K562 (cell line): ENCODE measurements around the gene COL4A1. TPM values are rescaled to one million over a fixed set of nuclear protein-coding genes. Genes with fewer than 3 reads are reported as not detected.
A peak's percentile ranks its signal among the peaks of the same experiment; 100 is the strongest.

Experiments used
- ATAC-seq: fragments of 200-7000 bp; cut with Tn5 transposase; 3 replicates; pipeline ENCODE4 v1.9.1; 2020; ENCODE audit warnings: moderate library complexity
- BruUV-seq: library from RNA; stranded (reverse); fragments of 400-500 nt; replicated peaks from 2 replicates; lab custom pipeline; 2021; lab: Mats Ljungman, UMichigan
- CTCF ChIA-PET: fragments of 300-600 bp; formaldehyde crosslinking; extraction: SDS; loops from one replicate; lab custom pipeline; 2021; ENCODE audit warnings: low intra/inter-chr PET ratio; lab: Yijun Ruan, JAX
- POLR2A ChIA-PET: fragments of 300-600, 350-650 bp; sonication (Branson Sonifier 250); formaldehyde crosslinking; extraction: SDS; loops from one replicate; lab custom pipeline; 2021; ENCODE audit warnings: antibody characterized with exemption, inconsistent platforms; lab: Yijun Ruan, JAX
- DNase-seq, 4 experiments: peaks; one replicate each; pipeline versions ENCODE4 v3.0.0 to v3.0.0-alpha.2; 2011 to 2018; ENCODE audit warnings: low spot score in 3 of 4, mixed read lengths in 3 of 4; ENCODE audit errors: extremely low read depth in 1 of 4
- FAIRE-seq: peaks from 2 replicates; lab custom pipeline; 2011; peaks lifted over from hg19 to GRCh38; lab: Jason Lieb, UNC
- H2AFZ ChIP-seq: 2 replicates; pipeline ENCODE4 v1.6.0; 2011; ENCODE audit warnings: low read depth, low read length, control low read depth, inconsistent platforms
- H3K27ac ChIP-seq: fragments of 200-600 bp; 3 replicates; pipeline ENCODE4 v1.8.0; 2011; ENCODE audit warnings: low read depth, mild to moderate bottlenecking, control low read depth, inconsistent platforms, low read length, moderate library complexity, mixed read lengths; ENCODE audit errors: extremely low read depth
- H3K27me3 ChIP-seq, 2 experiments: fragments of 300-600 bp in 1 of 2; 2 replicates in 1 of 2; 3 replicates in 1 of 2; pipeline versions ENCODE4 v1.6.0 to v1.8.0; 2011; ENCODE audit warnings: inconsistent platforms in 2 of 2, low read length in 2 of 2, mild to moderate bottlenecking in 1 of 2, mixed read lengths in 1 of 2, moderate library complexity in 1 of 2; ENCODE audit not compliant: control insufficient read depth in 2 of 2, insufficient read depth in 2 of 2
- H3K36me3 ChIP-seq: fragments of 300-600 bp; 3 replicates; pipeline ENCODE4 v1.8.0; 2011; ENCODE audit warnings: mild to moderate bottlenecking, low read length, inconsistent platforms; ENCODE audit not compliant: control insufficient read depth, insufficient read depth
- H3K4me1 ChIP-seq, 2 experiments: fragments of 200-600 bp in 1 of 2; replicated peaks in 1 of 2; 2 replicates in 1 of 2; 3 replicates in 1 of 2; pipeline versions ENCODE4 v1.5.1 to v1.8.0; 2011; ENCODE audit warnings: inconsistent platforms in 2 of 2, low read length in 2 of 2, mild to moderate bottlenecking in 1 of 2, mixed read lengths in 1 of 2, moderate library complexity in 1 of 2; ENCODE audit not compliant: control insufficient read depth in 2 of 2, insufficient read depth in 2 of 2
- H3K4me2 ChIP-seq: 2 replicates; pipeline ENCODE4 v1.6.1; 2011; ENCODE audit warnings: low read length, control low read depth, inconsistent platforms, mixed read lengths; ENCODE audit not compliant: insufficient read depth
- H3K4me3 ChIP-seq: fragments of 200-600 bp; sonication (generic), shearing (Covaris generic); 2 replicates; pipeline ENCODE4 v1.5.1; 2016; ENCODE audit warnings: control low read depth, inconsistent platforms
- H3K79me2 ChIP-seq: fragments of 200-600 bp; 3 replicates; pipeline ENCODE4 v1.8.0; 2011; ENCODE audit warnings: low read length, inconsistent platforms; ENCODE audit not compliant: control insufficient read depth, insufficient read depth
- H3K9ac ChIP-seq, 2 experiments: 2 replicates each; pipeline versions ENCODE4 v1.6.0 to v1.6.1; 2011; ENCODE audit warnings: low read depth in 2 of 2, low read length in 2 of 2, control low read depth in 1 of 2, inconsistent platforms in 1 of 2, mild to moderate bottlenecking in 1 of 2, mixed read lengths in 1 of 2; ENCODE audit not compliant: insufficient read depth in 1 of 2
- H3K9me1 ChIP-seq: one replicate; pipeline ENCODE4 v1.6.0; 2011; ENCODE audit warnings: inconsistent platforms, mild to moderate bottlenecking, low read length, moderate library complexity; ENCODE audit not compliant: control insufficient read depth, insufficient read depth
- H3K9me3 ChIP-seq: replicated peaks from 2 replicates; pipeline ENCODE4 v1.5.1; 2011; ENCODE audit warnings: low read depth, low read length, inconsistent platforms; ENCODE audit not compliant: control insufficient read depth, insufficient read depth
- H4K20me1 ChIP-seq: replicated peaks from 2 replicates; pipeline ENCODE4 v1.6.1; 2011; ENCODE audit warnings: low read length, inconsistent platforms, mixed read lengths; ENCODE audit not compliant: control insufficient read depth, insufficient read depth
- CBFA2T3 ChIP-seq: fragments of 450-650 bp; IDR thresholded peaks from 2 replicates; pipeline ENCODE4 v1.6.1; 2017
- CEBPG ChIP-seq, 3 experiments: fragments of 200-800 bp in 1 of 3; sonication (Bioruptor generic) in 1 of 3; sonication (generic) in 1 of 3; formaldehyde crosslinking in 1 of 3; IDR thresholded peaks in 2 of 3; conservative IDR thresholded peaks in 1 of 3; 2 replicates each; pipeline versions ENCODE4 v1.6.1 to v1.8.0; 2016 to 2022; ENCODE audit warnings: missing compliant biosample characterization in 2 of 3, missing genetic modification characterization in 2 of 3, mild to moderate bottlenecking in 1 of 3, missing genetic modification reagents in 1 of 3
- CXXC5 ChIP-seq: fragments of 250-450 bp; sonication (Bioruptor Pico); IDR thresholded peaks from 2 replicates; pipeline ENCODE4 v1.8.0; 2022; ENCODE audit warnings: inconsistent platforms, mild to moderate bottlenecking, moderate library complexity
- HNRNPUL1 ChIP-seq: fragments of 200-400 bp; formaldehyde crosslinking; IDR thresholded peaks from 2 replicates; pipeline ENCODE4 v1.6.1; 2017; ENCODE audit warnings: low read length
- RAD21 ChIP-seq, 2 experiments: fragments of 250-450 bp in 1 of 2; fragments of 450-650 bp in 1 of 2; sonication (Bioruptor Pico) in 1 of 2; formaldehyde crosslinking in 1 of 2; IDR thresholded peaks in 1 of 2; conservative IDR thresholded peaks in 1 of 2; 2 replicates each; pipeline versions ENCODE4 v1.4.0 to v1.8.0; 2020 to 2022; ENCODE audit warnings: mild to moderate bottlenecking in 2 of 2, moderate library complexity in 1 of 2
- ZNF785 ChIP-seq: fragments of 250-450 bp; sonication (Bioruptor Pico); IDR thresholded peaks from 2 replicates; pipeline ENCODE4 v1.4.0; 2020; ENCODE audit warnings: mild to moderate bottlenecking
- WGBS: fragments of 100-300 bp; shearing (Covaris generic); methylation state at CpG from one replicate; pipeline ENCODE4 v1.1.6; 2016; ENCODE audit warnings: low coverage, mixed read lengths; ENCODE audit not compliant: insufficient coverage; ENCODE audit errors: missing lambda C conversion rate; 5-methylcytosine and 5-hydroxymethylcytosine counted together
- in situ Hi-C: fragments of 300-500 bp; cut with MboI; formaldehyde crosslinking; loops from 4 replicates; pipeline ENCODE4 v1.15.0; 2018; ENCODE audit warnings: inconsistent platforms, mixed read lengths
- intact Hi-C: fragments of 100-400 bp; cut with micrococcal nuclease; formaldehyde crosslinking; loops from 2 replicates; pipeline ENCODE4 v1.14.2; 2022
- polyA plus RNA-seq, 8 experiments: library from polyadenylated mRNA; depleted of rRNA in 4 of 8; stranded (reverse) in 5 of 8; unstranded in 3 of 8; fragments of >200 nt; fragmentation: Nextera tagmentation in 2 of 8; fragmentation: Illumina TruSeq in 1 of 8; extraction: Ambion mirVana in 2 of 8; extraction: Trizol in 1 of 8; gene quantifications; 2 replicates each; pipeline versions ENCODE4 v1.2.1 to v1.2.3, GENCODE V29; 2011 to 2014; ENCODE audit warnings: inconsistent platforms in 1 of 8, missing spikeins in 1 of 8
- total RNA-seq, 7 experiments: library from RNA; depleted of rRNA in 6 of 7; stranded (reverse); fragments of >200 nt in 6 of 7; fragmentation: Illumina TruSeq in 2 of 7; extraction: Trizol in 2 of 7; gene quantifications; 2 replicates each; pipeline versions ENCODE4 v1.2.1 to v1.2.3, GENCODE V29; 2011 to 2021; ENCODE audit warnings: low replicate concordance in 1 of 7
- TF ChIP-seq, protein P1 (sequence below): fragments of 450-650 bp; IDR thresholded peaks from 2 replicates; pipeline ENCODE4 v1.6.1; 2017; ENCODE audit warnings: antibody characterized with exemption
- TF ChIP-seq, protein P2 (sequence below): fragments of 450-650 bp; IDR thresholded peaks from 2 replicates; pipeline ENCODE4 v1.6.1; 2016; ENCODE audit warnings: antibody characterized with exemption
- TF ChIP-seq, protein P3 (sequence below): sonication (generic); formaldehyde crosslinking; IDR thresholded peaks from 2 replicates; pipeline ENCODE4 v1.8.0; 2022; ENCODE audit warnings: mild to moderate bottlenecking, missing genetic modification reagents

The COL4A1 gene
- total and polyA plus RNA-seq, 9 of the 15 experiments (the other 6 are each of a cell fraction or from before 2014, with no cell fraction given): 0.35 TPM; not detected in 8

DNA sequence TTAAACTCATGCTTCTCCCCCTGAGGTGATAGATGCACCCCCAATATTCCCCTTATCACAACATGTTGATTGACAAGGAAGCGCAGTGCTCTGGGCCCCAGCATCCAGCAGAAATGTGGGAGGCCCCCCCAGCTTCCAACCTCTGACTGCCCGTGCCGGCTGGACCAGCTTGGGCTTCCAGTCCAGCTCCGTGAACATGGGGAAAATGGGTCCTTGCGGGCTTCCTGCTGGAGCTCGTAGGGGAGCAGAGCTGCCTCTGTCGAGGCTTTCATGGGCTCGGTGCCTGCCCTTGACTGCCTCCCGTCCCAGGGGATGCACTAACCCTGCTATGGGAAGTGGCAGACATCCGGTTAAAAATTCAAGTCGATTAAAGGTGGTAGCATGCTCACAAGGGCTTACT lies 188.9 kb downstream of the COL4A1 start:
- 0% methylated on average over 8 of the region's 11 CpGs for WGBS
- Histone ChIP-seq H3K9me1 (no peaks in the 10 kb centered on the region), H3K36me3 (no peaks in the 10 kb centered on the region), H3K79me2 (no peaks in the 10 kb centered on the region), H2AFZ (no peak overlapping the region), H3K4me1 (peaks cover 0 to 3% of the 10 kb centered on the region in 2 experiments; a peak in 1 of 5 replicates), H3K9me3 (no peaks in the 10 kb centered on the region)
- intact Hi-C loops: loop anchor here (10.0 kb wide), 1 partner anchor 973 kb away; no protein-coding TSS in a partner anchor
- TF ChIP-seq, protein P1, sequence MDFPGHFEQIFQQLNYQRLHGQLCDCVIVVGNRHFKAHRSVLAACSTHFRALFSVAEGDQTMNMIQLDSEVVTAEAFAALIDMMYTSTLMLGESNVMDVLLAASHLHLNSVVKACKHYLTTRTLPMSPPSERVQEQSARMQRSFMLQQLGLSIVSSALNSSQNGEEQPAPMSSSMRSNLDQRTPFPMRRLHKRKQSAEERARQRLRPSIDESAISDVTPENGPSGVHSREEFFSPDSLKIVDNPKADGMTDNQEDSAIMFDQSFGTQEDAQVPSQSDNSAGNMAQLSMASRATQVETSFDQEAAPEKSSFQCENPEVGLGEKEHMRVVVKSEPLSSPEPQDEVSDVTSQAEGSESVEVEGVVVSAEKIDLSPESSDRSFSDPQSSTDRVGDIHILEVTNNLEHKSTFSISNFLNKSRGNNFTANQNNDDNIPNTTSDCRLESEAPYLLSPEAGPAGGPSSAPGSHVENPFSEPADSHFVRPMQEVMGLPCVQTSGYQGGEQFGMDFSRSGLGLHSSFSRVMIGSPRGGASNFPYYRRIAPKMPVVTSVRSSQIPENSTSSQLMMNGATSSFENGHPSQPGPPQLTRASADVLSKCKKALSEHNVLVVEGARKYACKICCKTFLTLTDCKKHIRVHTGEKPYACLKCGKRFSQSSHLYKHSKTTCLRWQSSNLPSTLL: no peak
- TF ChIP-seq, all 486 proteins: peak for 0
- BruUV-seq: no TSS peak
- Histone ChIP-seq H3K9ac (no peak overlapping the region), H3K27ac (no peak overlapping the region), H3K4me3 (no peak overlapping the region), H3K4me2 (no peak overlapping the region), H3K27me3 (peaks cover 2 to 26% of the 10 kb centered on the region in 2 experiments; a peak in 4 of 5 replicates), H4K20me1 (no peaks in the 10 kb centered on the region; the same call in 1 of the 2 replicates)
- ChIA-PET POLR2A (no interaction called here), CTCF (no interaction called here)
- FAIRE-seq (no peak), DNase-seq (no peak), ATAC-seq (no peak)
- in situ Hi-C loops: loop anchor here (25.0 kb wide), 1 partner anchor 1156 kb away; no protein-coding TSS in a partner anchor

DNA sequence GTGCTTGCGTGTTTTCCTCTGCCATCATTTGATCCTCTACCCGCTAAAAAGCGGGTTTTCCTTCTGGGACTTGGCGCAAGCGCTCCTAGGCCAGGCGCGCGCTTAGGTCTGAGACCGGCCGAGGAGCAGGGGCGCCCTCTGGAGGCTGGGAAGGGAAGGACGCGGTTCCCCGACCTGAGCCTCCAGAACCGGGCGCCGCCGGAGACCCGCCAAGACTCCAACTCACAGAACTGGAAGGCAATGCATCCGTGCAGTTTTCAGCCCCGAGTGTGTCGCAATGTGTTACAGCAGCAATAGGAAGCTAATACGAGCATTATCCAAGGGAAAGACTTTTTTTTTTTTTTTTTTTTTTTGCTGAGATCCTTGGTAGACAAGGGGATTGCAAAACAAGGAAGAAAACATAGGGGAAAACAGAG lies 190.9 kb downstream of the COL4A1 start:
- CTCF ChIA-PET: interaction anchor here (1.4 kb wide), 1 partner anchor 1155 kb away, joined by 3 read pairs; no protein-coding TSS in a partner anchor
- TF ChIP-seq ZNF785 (CRISPR knock-in tag): no peak
- TF ChIP-seq RAD21 (CRISPR knock-in tag; conservative IDR thresholded peaks at IDR 0.05 in 1 of 2, IDR thresholded peaks at IDR 0.05 in 1 of 2): peak; percentile 63 to 78
- no peak for TF ChIP-seq HNRNPUL1
- TF ChIP-seq, protein P2, sequence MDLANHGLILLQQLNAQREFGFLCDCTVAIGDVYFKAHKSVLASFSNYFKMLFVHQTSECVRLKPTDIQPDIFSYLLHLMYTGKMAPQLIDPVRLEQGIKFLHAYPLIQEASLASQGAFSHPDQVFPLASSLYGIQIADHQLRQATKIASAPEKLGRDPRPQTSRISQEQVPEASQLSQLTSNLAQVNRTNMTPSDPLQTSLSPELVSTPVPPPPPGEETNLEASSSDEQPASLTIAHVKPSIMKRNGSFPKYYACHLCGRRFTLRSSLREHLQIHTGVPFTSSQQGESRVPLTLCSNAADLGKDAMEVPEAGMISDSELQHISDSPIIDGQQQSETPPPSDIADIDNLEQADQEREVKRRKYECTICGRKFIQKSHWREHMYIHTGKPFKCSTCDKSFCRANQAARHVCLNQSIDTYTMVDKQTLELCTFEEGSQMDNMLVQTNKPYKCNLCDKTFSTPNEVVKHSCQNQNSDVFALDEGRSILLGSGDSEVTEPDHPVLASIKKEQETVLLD: no peak
- no peak for TF ChIP-seq CBFA2T3
- TF ChIP-seq, protein P3, sequence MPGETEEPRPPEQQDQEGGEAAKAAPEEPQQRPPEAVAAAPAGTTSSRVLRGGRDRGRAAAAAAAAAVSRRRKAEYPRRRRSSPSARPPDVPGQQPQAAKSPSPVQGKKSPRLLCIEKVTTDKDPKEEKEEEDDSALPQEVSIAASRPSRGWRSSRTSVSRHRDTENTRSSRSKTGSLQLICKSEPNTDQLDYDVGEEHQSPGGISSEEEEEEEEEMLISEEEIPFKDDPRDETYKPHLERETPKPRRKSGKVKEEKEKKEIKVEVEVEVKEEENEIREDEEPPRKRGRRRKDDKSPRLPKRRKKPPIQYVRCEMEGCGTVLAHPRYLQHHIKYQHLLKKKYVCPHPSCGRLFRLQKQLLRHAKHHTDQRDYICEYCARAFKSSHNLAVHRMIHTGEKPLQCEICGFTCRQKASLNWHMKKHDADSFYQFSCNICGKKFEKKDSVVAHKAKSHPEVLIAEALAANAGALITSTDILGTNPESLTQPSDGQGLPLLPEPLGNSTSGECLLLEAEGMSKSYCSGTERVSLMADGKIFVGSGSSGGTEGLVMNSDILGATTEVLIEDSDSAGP: no peak
- peak; percentile 8; the same call in 1 of the 2 replicates for TF ChIP-seq CEBPG (CRISPR knock-in tag; IDR thresholded peaks at IDR 0.05)
- TF ChIP-seq CEBPG (tag; conservative IDR thresholded peaks at IDR 0.05 in 1 of 2, IDR thresholded peaks at IDR 0.05 in 1 of 2): no peak
- no peak for TF ChIP-seq CXXC5 (CRISPR knock-in tag)

More for the DNA sequence above, 190.9 kb downstream of the COL4A1 start:
- Histone ChIP-seq H3K9ac (no peak overlapping the region), H3K9me3 (no peaks in the 10 kb centered on the region), H3K79me2 (no peaks in the 10 kb centered on the region), H3K4me2 (no peak overlapping the region), H3K4me3 (no peak overlapping the region), H3K36me3 (no peaks in the 10 kb centered on the region), H3K9me1 (no peaks in the 10 kb centered on the region), H4K20me1 (no peaks in the 10 kb centered on the region), H3K4me1 (peaks cover 0 to 3% of the 10 kb centered on the region in 2 experiments; a peak in 1 of 5 replicates), H3K27me3 (peaks cover 0 to 18% of the 10 kb centered on the region in 2 experiments; a peak in 4 of 5 replicates), H3K27ac (no peak overlapping the region), H2AFZ (no peak overlapping the region)
- 0% methylated on average over 9 of the region's 23 CpGs for WGBS
- peak; percentile 98 for ATAC-seq
- DNase-seq: peak; percentile 67 to 74 (median 72)
- no TSS peak for BruUV-seq
- intact Hi-C loops: loop anchor here (2.0 to 10.0 kb wide), 2 partner anchors 971 to 1153 kb away; no protein-coding TSS in a partner anchor
- in situ Hi-C loops: loop anchor here (25.0 kb wide), 1 partner anchor 1154 kb away; no protein-coding TSS in a partner anchor
- FAIRE-seq: no peak
- POLR2A ChIA-PET: no interaction called here
